IMR-90 (cell line): Measurements from ENCODE around the gene CALU.

ENCODE experiments used
- CHD1 ChIP-seq: IDR thresholded peaks from 2 replicates; pipeline ENCODE4 v1.6.1; 2012; ENCODE audit warnings: low read depth, low read length, improper control_type of control experiment
- CTCF ChIP-seq: conservative IDR thresholded peaks from 2 replicates; pipeline ENCODE4 v1.5.1; 2012; ENCODE audit warnings: mild to moderate bottlenecking, low read depth, low read length, improper control_type of control experiment
- MAFK ChIP-seq: IDR thresholded peaks from 2 replicates; pipeline ENCODE4 v1.6.1; 2012; ENCODE audit warnings: low read depth, low read length, improper control_type of control experiment
- MAZ ChIP-seq: IDR thresholded peaks from 2 replicates; pipeline ENCODE4 v1.6.1; 2012; ENCODE audit warnings: low read depth, mild to moderate bottlenecking, low read length, improper control_type of control experiment, moderate library complexity, borderline replicate concordance
- NFE2L2 ChIP-seq: fragments of 150-350 bp; IDR thresholded peaks from 2 replicates; pipeline ENCODE4 v1.6.1; 2016; ENCODE audit warnings: low read depth, mild to moderate bottlenecking, low read length
- POLR2A ChIP-seq: IDR thresholded peaks from 2 replicates; pipeline ENCODE4 v1.6.1; 2012; ENCODE audit warnings: mild to moderate bottlenecking, low read depth, low read length
- RAD21 ChIP-seq: IDR thresholded peaks from 2 replicates; pipeline ENCODE4 v1.6.1; 2012; ENCODE audit warnings: low read length, improper control_type of control experiment
- SMC3 ChIP-seq: fragments of 150-350 bp; IDR thresholded peaks from 2 replicates; pipeline ENCODE4 v1.6.1; 2016; ENCODE audit warnings: low read depth, mild to moderate bottlenecking, antibody characterized with exemption, low read length, moderate library complexity

DNA sequence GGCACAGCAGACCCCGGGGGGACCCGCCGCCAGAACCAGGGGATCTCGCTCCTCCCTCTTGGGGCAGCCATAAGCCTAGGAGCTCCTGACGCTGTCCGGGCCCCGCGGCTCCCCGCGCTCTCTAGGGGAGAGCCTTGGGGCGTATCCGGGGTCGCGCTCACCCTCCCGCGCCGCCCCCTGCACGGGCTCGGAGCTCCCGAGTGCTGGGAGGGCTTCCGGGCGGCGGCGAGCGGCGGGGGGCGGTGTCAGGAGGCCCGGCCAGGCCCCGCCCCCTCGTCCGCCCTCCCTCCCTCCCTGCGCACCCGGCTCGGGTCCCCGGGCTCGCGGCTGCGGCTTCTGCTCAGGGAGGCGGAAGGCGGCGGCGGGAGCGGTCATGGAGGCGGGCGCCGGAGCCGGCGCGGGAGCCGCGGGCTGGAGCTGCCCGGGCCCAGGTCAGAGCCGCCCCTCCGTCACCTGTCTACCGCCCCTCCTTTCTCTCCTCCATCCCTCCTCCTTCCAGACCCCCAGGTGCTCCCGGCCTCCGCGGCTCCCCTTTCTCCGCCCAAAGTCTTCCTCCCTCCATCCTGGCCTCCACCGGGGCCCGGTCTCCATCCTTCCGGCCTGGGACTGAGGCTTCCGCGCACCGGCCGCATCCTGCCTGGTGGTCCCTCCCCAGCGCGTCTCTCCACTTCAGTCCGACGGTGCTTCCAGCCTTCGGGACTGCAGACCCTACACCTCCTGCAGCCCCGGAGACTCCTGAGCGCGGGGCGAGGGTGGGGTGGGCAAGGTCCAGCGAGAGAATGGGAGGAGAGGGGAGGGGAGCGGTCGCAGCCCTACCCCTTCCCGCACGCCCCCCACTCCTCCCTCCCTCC is 52.2 kb downstream of the CALU start, which contains the start of gene CCDC136:
- TF ChIP-seq POLR2A (no peak), MAZ (peak; percentile 16; the same call in 1 of the 2 replicates), RAD21 (no peak), CTCF (no peak), MAFK (no peak), SMC3 (no peak), NFE2L2 (no peak), CHD1 (no peak)
